ENCODE measurements around the gene KDM4C.

- TF ChIP-seq, protein P1, sequence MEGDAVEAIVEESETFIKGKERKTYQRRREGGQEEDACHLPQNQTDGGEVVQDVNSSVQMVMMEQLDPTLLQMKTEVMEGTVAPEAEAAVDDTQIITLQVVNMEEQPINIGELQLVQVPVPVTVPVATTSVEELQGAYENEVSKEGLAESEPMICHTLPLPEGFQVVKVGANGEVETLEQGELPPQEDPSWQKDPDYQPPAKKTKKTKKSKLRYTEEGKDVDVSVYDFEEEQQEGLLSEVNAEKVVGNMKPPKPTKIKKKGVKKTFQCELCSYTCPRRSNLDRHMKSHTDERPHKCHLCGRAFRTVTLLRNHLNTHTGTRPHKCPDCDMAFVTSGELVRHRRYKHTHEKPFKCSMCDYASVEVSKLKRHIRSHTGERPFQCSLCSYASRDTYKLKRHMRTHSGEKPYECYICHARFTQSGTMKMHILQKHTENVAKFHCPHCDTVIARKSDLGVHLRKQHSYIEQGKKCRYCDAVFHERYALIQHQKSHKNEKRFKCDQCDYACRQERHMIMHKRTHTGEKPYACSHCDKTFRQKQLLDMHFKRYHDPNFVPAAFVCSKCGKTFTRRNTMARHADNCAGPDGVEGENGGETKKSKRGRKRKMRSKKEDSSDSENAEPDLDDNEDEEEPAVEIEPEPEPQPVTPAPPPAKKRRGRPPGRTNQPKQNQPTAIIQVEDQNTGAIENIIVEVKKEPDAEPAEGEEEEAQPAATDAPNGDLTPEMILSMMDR (IDR thresholded peaks at IDR 0.05 in 8 of 11, conservative IDR thresholded peaks at IDR 0.05 in 3 of 11), result no peak
- no peak for TF ChIP-seq POLR2A (IDR thresholded peaks at IDR 0.05)
Measured at GRCh38 chr9:6759185-6759977, 1.6 kb downstream of the KDM4C start.
